ENCODE results near the gene CECR2. TPM values are rescaled to one million over a fixed set of nuclear protein-coding genes. Genes with fewer than 3 reads are reported as not detected.
"Not testable (repeated sequence)": the region's sequence is repeated elsewhere in the genome, so short reads cannot be mapped to it uniquely, and the experiment has no call there.

The CECR2 gene
- total and polyA plus RNA-seq, 10 of the 15 experiments (the other 5 are each of a cell fraction or from before 2014, with no cell fraction given), result 0.01 to 0.08 (median 0.01) TPM; not detected in 7

GRCh38 chr22:17514084-17514483 lies 144.8 kb downstream of the CECR2 start (continued):
- TF ChIP-seq MYC (IDR thresholded peaks at IDR 0.05; ENCODE audit: insufficient read depth, insufficient read length, insufficient replicate concordance, low read length, severe bottlenecking) (no peak), BCL11A (IDR thresholded peaks at IDR 0.05; ENCODE audit: low read depth, low read length) (no peak), PBX3 (IDR thresholded peaks at IDR 0.05; ENCODE audit: insufficient replicate concordance, low read depth, low read length) (no peak), PAX5 (IDR thresholded peaks at IDR 0.05; ENCODE audit: borderline replicate concordance, low read depth, low read length) (no peak)

- CTCF ChIA-PET, result no interaction called here
Measured at GRCh38 chr22:17518406-17518805, 149.1 kb downstream of the CECR2 start.

GRCh38 chr22:17521971-17522370 lies 152.7 kb downstream of the CECR2 start:
- POLR2A ChIA-PET; H3K79me2 ChIP-seq (ENCODE audit: control insufficient read depth, insufficient read depth, low read length); H4K20me1 ChIP-seq (ENCODE audit: control insufficient read depth, insufficient read depth); BruUV-seq (replicated peaks); H3K9ac ChIP-seq (ENCODE audit: control insufficient read depth, insufficient read depth, low read length); H3K27me3 ChIP-seq (replicated peaks in 1 of 2; ENCODE audit: control insufficient read depth in 2 of 2, insufficient read depth in 2 of 2, low read length in 1 of 2); H3K36me3 ChIP-seq (ENCODE audit: control insufficient read depth in 2 of 2, insufficient read depth in 2 of 2, low read length in 1 of 2); SMC1A ChIA-PET (ENCODE audit: uncharacterized antibody, unreplicated experiment); in situ Hi-C loops (cut with MboI); RAD21 ChIA-PET (ENCODE audit: unreplicated experiment); H3K4me1 ChIP-seq (ENCODE audit: control insufficient read depth, insufficient read depth, low read length); ATAC-seq; H3K27ac ChIP-seq (ENCODE audit: control insufficient read depth, insufficient read depth); H3K4me3 ChIP-seq; intact Hi-C loops (cut with micrococcal nuclease; ENCODE audit: unreplicated experiment); DNase-seq (ENCODE audit: low read depth, low spot score); FAIRE-seq; H3K4me2 ChIP-seq (ENCODE audit: control insufficient read depth, insufficient read depth); H3K9me3 ChIP-seq (replicated peaks; ENCODE audit: control insufficient read depth, insufficient read depth, low read length); H2AFZ ChIP-seq (ENCODE audit: control insufficient read depth, low read depth, low read length): not testable (repeated sequence)
- 43% methylated on average over 1 of the region's 1 CpG for WGBS (ENCODE audit: insufficient coverage, insufficient replicate concordance, low lambda C conversion rate, missing lambda C conversion rate)
- CTCF ChIA-PET, result interaction anchor here (1.4 kb wide), 1 partner anchor 9 kb away, joined by 3 read pairs; no protein-coding TSS in a partner anchor

More at GRCh38 chr22:17518406-17518805, 149.1 kb downstream of the CECR2 start:
- no peak overlapping the region for H3K9ac ChIP-seq (ENCODE audit: control insufficient read depth, insufficient read depth, low read length)
- WGBS (ENCODE audit: insufficient coverage, insufficient replicate concordance, low lambda C conversion rate, missing lambda C conversion rate), result 35% methylated on average over 3 of the region's 3 CpGs
- BruUV-seq (replicated peaks), result no TSS peak
- H3K27me3 ChIP-seq (replicated peaks in 1 of 2; ENCODE audit: control insufficient read depth in 2 of 2, insufficient read depth in 2 of 2, low read length in 1 of 2), result no peaks in the 10 kb centered on the region; a peak in 1 of 4 replicates
- H4K20me1 ChIP-seq (ENCODE audit: control insufficient read depth, insufficient read depth), result no peaks in the 10 kb centered on the region
- H3K36me3 ChIP-seq (ENCODE audit: control insufficient read depth in 2 of 2, insufficient read depth in 2 of 2, low read length in 1 of 2), result no peaks in the 10 kb centered on the region
- no peak overlapping the region for H2AFZ ChIP-seq (ENCODE audit: control insufficient read depth, low read depth, low read length)
- H3K4me2 ChIP-seq (ENCODE audit: control insufficient read depth, insufficient read depth), result no peak overlapping the region
- ChIA-PET SMC1A (ENCODE audit: uncharacterized antibody, unreplicated experiment) (no interaction called here), POLR2A (no interaction called here), RAD21 (ENCODE audit: unreplicated experiment) (no interaction called here)
- no peaks in the 10 kb centered on the region for H3K79me2 ChIP-seq (ENCODE audit: control insufficient read depth, insufficient read depth, low read length)
- intact Hi-C loops (cut with micrococcal nuclease; ENCODE audit: unreplicated experiment) (no loop called here), in situ Hi-C loops (cut with MboI) (no loop called here)
- H3K4me1 ChIP-seq (ENCODE audit: control insufficient read depth, insufficient read depth, low read length), result no peaks in the 10 kb centered on the region
- FAIRE-seq (no peak), DNase-seq (ENCODE audit: low read depth, low spot score) (no peak), ATAC-seq (no peak)
- no peaks in the 10 kb centered on the region for H3K9me3 ChIP-seq (replicated peaks; ENCODE audit: control insufficient read depth, insufficient read depth, low read length)
- H3K4me3 ChIP-seq, result no peak overlapping the region
- no peak overlapping the region for H3K27ac ChIP-seq (ENCODE audit: control insufficient read depth, insufficient read depth)
- TF ChIP-seq EED (IDR thresholded peaks at IDR 0.05; ENCODE audit: low read depth) (no peak), NBN (IDR thresholded peaks at IDR 0.05) (no peak)
